Kidney epithelial cell (primary cell): ENCODE results near the gene SUMF2. TPM values are rescaled to one million over a fixed set of nuclear protein-coding genes. Genes with fewer than 3 reads are reported as not detected.
"Not testable (repeated sequence)": the region's sequence is repeated elsewhere in the genome, so short reads cannot be mapped to it uniquely, and the experiment has no call there.

ENCODE experiments used
- DNase-seq: peaks from one replicate; pipeline ENCODE4 v3.0.0-alpha.2; 2010; ENCODE audit warnings: low read depth
- H3K27me3 ChIP-seq: 2 replicates; pipeline ENCODE4 v1.6.0; 2011; ENCODE audit warnings: low read length; ENCODE audit not compliant: control insufficient read depth, insufficient read depth
- H3K36me3 ChIP-seq: 2 replicates; pipeline ENCODE4 v1.5.1; 2011; ENCODE audit warnings: low read length; ENCODE audit not compliant: control insufficient read depth, insufficient read depth
- H3K4me3 ChIP-seq: 2 replicates; pipeline ENCODE4 v1.5.1; 2011; ENCODE audit warnings: low read depth, mild to moderate bottlenecking, control low read depth, low read length
- total RNA-seq: library from RNA; depleted of rRNA; stranded (reverse); fragments of >200 nt; gene quantifications from 2 replicates; pipeline ENCODE4 v1.2.3, GENCODE V29; 2015
- TF ChIP-seq, protein P1 (sequence below): IDR thresholded peaks from 2 replicates; pipeline ENCODE4 v1.5.1; 2011; ENCODE audit warnings: mild to moderate bottlenecking, moderate library complexity, low read length, control low read depth, inconsistent platforms; ENCODE audit not compliant: insufficient read depth, poor library complexity, severe bottlenecking

SUMF2 gene
- total RNA-seq, 1 donor from 2014 or later: 98.6 TPM

DNA sequence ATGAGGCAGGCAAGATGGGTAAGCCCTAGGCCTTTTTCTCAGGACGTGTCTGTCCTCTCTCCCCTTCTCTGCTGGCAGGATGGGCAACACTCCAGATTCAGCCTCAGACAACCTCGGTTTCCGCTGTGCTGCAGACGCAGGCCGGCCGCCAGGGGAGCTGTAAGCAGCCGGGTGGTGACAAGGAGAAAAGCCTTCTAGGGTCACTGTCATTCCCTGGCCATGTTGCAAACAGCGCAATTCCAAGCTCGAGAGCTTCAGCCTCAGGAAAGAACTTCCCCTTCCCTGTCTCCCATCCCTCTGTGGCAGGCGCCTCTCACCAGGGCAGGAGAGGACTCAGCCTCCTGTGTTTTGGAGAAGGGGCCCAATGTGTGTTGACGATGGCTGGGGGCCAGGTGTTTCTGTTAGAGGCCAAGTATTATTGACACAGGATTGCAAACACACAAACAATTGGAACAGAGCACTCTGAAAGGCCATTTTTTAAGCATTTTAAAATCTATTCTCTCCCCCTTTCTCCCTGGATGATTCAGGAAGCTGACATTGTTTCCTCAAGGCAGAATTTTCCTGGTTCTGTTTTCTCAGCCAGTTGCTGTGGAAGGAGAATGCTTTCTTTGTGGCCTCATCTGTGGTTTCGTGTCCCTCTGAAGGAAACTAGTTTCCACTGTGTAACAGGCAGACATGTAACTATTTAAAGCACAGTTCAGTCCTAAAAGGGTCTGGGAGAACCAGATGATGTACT lies 15.5 kb downstream of the SUMF2 start:
- TF ChIP-seq, protein P1, sequence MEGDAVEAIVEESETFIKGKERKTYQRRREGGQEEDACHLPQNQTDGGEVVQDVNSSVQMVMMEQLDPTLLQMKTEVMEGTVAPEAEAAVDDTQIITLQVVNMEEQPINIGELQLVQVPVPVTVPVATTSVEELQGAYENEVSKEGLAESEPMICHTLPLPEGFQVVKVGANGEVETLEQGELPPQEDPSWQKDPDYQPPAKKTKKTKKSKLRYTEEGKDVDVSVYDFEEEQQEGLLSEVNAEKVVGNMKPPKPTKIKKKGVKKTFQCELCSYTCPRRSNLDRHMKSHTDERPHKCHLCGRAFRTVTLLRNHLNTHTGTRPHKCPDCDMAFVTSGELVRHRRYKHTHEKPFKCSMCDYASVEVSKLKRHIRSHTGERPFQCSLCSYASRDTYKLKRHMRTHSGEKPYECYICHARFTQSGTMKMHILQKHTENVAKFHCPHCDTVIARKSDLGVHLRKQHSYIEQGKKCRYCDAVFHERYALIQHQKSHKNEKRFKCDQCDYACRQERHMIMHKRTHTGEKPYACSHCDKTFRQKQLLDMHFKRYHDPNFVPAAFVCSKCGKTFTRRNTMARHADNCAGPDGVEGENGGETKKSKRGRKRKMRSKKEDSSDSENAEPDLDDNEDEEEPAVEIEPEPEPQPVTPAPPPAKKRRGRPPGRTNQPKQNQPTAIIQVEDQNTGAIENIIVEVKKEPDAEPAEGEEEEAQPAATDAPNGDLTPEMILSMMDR: no peak
- no peaks in the 10 kb centered on the region for H3K27me3 ChIP-seq
- H3K4me3 ChIP-seq: no peak overlapping the region
- H3K36me3 ChIP-seq: peaks cover 2% of the 10 kb centered on the region
- DNase-seq: no peak

DNA sequence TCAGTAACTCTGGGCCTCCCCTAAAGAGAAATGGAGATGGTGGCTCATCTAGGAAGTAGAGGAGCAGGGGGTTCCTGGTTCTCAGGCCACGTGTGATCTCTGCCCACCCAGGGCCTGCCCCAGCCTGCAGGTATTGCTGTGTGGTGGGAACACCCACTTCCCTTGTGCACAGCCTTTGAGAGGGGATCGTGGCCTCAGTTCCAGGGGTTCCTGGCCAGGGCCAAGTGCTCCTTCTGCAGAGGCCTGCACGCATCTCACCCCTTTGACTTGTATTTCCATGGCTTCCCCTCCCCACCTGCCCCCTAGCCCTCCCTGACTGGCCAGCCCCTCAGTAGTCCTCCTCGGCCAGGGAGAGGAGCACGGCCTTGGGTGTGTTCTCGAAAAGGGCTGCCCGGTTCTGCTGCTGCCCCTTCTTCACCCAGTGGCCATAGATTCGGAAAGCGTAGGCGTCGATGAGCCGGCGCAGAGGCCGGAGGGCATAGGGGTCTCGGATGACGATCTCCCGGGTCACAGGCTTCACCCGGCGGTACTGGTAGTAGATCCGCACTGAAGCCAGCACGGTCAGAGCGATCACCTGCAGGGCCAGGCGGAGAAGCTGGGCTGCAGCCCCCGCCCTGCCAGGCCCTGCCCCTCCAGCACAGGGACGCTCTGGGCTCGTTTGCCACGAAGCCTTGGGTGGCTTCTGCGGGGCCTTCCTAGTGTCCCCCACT lies 16.8 kb downstream of the SUMF2 start:
- DNase-seq, H3K27me3 ChIP-seq, H3K36me3 ChIP-seq, H3K4me3 ChIP-seq: not testable (repeated sequence)

DNA sequence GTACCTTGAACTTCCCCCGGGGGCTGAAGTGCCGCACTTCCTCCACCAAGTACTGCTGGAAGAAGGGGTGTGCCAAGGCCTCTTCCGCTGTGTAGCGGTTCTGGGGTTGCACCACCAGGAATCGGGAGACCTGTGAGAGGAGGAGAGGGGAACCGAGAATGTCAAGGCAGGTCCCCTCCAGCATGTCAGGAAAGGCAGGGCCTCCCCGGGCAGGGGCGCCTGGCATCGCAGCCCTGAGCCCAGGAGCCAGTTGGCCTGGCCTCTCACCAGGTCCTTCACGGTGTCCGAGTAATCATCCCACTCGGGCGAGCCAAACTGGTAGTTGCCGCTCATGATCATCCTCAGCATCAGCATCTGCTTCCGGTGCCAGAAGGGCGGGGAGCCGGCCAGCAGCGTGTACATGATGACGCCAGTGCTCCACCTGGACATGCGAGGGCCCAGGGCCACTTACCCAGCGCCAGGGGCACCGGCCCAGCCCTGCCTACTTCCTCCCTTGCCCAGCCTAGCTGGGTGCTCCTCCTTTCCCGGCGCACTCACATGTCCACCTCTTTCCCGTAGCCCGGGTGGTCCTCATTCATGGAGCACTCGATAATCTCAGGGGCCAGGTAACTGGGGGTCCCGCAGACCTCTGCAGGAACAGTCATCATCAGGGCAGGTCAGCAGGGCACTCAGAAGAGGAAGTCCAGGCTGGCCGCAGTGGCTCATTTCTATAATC lies 17.7 kb downstream of the SUMF2 start:
- H3K4me3 ChIP-seq: no peak overlapping the region
- no peak for DNase-seq
- TF ChIP-seq, protein P1: no peak

DNA sequence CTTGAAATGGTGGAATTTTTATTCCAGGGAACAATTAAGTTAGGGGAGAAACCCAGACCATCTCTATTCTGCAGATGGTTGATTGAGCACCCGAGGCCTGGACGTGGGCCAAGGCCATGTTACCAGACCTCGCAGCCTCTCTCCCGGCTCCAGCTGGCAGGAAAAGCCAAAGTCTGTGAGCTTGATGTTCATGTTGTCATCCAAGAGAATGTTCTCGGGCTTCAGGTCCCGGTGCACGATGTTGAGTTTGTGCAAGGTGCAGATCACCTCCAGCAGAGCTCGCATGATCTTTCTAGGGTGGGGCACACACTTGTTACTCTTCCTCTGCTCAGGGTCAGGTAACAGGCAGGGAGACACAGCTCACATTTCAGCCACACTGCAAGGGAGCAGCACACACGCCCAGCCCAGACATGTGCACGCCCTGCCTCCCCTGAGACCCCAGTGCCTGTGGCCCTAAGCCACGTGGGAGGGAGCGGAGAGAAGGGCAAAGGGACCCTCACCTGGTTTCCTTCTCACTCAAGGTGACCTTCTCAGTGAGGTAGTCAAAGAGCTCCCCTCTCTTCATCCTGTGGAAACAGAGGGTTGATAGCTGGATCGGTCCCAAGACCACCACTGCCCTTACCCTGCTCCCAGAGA lies 19.2 kb downstream of the SUMF2 start:
- peaks cover 2% of the 10 kb centered on the region for H3K36me3 ChIP-seq
- H3K4me3 ChIP-seq: no peak overlapping the region
- TF ChIP-seq, protein P1: no peak
- DNase-seq: no peak
- no peaks in the 10 kb centered on the region for H3K27me3 ChIP-seq

More for the DNA sequence above, 17.7 kb downstream of the SUMF2 start:
- H3K27me3 ChIP-seq: no peaks in the 10 kb centered on the region
- H3K36me3 ChIP-seq: peaks cover 2% of the 10 kb centered on the region

DNA sequence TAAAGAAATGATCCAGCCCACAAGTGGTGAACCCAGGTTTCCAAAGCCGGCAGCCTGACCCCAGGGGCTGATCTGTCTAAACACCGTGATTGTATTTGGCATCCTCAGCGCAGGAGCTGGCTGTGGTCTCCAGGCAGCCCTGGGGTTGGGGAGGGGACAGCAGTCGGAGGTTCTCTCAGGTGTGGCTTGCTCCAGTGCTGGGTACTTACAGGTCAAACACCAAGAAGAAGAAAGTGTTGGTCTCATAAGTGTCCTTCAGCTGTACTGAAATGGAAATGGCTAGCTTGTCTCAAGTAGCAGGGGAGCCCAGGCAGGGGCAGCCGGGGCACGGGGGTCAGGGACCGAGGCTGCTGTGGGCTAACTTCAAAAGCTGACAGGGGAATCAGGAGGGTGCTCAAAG lies 22.7 kb downstream of the SUMF2 start:
- no peaks in the 10 kb centered on the region for H3K36me3 ChIP-seq
- H3K27me3 ChIP-seq: no peaks in the 10 kb centered on the region
- DNase-seq: no peak
- TF ChIP-seq, protein P1: no peak
- no peak overlapping the region for H3K4me3 ChIP-seq

DNA sequence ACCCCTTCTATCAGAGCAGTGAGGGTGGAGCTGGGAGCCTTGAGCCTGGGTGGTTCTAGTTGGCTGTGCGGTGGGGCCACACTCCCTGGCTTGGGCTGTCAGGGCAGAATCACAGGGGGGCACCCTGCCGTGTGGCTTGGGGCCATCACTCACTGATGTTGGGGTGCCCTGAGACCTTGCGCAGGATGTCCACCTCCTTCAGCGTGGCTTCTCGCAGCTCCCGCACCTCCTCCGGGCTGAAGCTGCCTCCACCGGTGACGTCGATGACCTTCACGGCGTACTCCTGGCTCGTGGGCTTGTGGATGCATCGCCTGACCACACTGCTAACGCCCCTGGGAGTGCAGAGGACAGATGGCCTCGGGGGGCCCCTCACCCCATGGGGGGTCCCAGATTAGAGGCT lies 23.4 kb downstream of the SUMF2 start:
- no peak overlapping the region for H3K4me3 ChIP-seq
- TF ChIP-seq, protein P1: no peak
- DNase-seq: no peak
- H3K36me3 ChIP-seq: no peaks in the 10 kb centered on the region
- no peaks in the 10 kb centered on the region for H3K27me3 ChIP-seq
